Frontal cortex (tissue), 4 donors: Measurements from ENCODE around the gene ADGRL1. TPM values are rescaled to one million over a fixed set of nuclear protein-coding genes. Genes with fewer than 3 reads are reported as not detected.

Experiments used
- DNase-seq, 2 donors: peaks; one replicate each; pipeline ENCODE4 v3.0.0; 2012; ENCODE audit warnings: low spot score in 2 of 2
- FAIRE-seq: peaks from 2 replicates; lab custom pipeline; 2012; peaks lifted over from hg19 to GRCh38; lab: Jason Lieb, UNC
- total RNA-seq: library from RNA; depleted of rRNA; stranded (reverse); fragments of >200 nt; gene quantifications from one replicate; pipeline ENCODE4 v1.2.3, GENCODE V29; 2014
- donor health status: control.
- donor health status: control.
- donor health status: control.

Gene ADGRL1
- total RNA-seq, 1 donor from 2014 or later = 41.6 TPM

GRCh38 chr19:14119146-14119545, 86.8 kb downstream of the ADGRL1 start:
- FAIRE-seq = no peak

GRCh38 chr19:14118165-14119051, 87.6 kb downstream of the ADGRL1 start:
- FAIRE-seq (no peak), DNase-seq (peak in 1 of 2 donors; percentile 57)

More at GRCh38 chr19:14119146-14119545, 86.8 kb downstream of the ADGRL1 start:
- DNase-seq = no peak

GRCh38 chr19:14117668-14118164, 88.3 kb downstream of the ADGRL1 start, which contains the start of gene PRKACA:
TSS of gene PRKACA (minus strand) at chr19:14117762. CDS start at chr19:14117547, 215 bp downstream.
- DNase-seq = peak; percentile 99 to 100
- no peak for FAIRE-seq

- DNase-seq (no peak), FAIRE-seq (no peak)
Measured at GRCh38 chr19:14116918-14117578, 88.9 kb downstream of the ADGRL1 start.

- FAIRE-seq (no peak), DNase-seq (no peak)
Measured at GRCh38 chr19:14116525-14116917, 89.4 kb downstream of the ADGRL1 start.

GRCh38 chr19:14115756-14116155, 90.2 kb downstream of the ADGRL1 start:
- DNase-seq (no peak), FAIRE-seq (no peak)

- no peak for DNase-seq
- no peak for FAIRE-seq
Measured at GRCh38 chr19:14114854-14115253, 91.1 kb downstream of the ADGRL1 start.

GRCh38 chr19:14114439-14114838, 91.5 kb downstream of the ADGRL1 start:
- no peak for DNase-seq
- FAIRE-seq = no peak

GRCh38 chr19:14113762-14114414, 92.1 kb downstream of the ADGRL1 start:
- no peak for DNase-seq
- FAIRE-seq = no peak

GRCh38 chr19:14112809-14113385, 93.1 kb downstream of the ADGRL1 start:
- DNase-seq = no peak
- FAIRE-seq = no peak

- FAIRE-seq (no peak), DNase-seq (no peak)
Measured at GRCh38 chr19:14112051-14112808, 93.7 kb downstream of the ADGRL1 start.

- DNase-seq (no peak), FAIRE-seq (no peak)
Measured at GRCh38 chr19:14111486-14111885, 94.5 kb downstream of the ADGRL1 start.

GRCh38 chr19:14110650-14111049, 95.3 kb downstream of the ADGRL1 start:
- FAIRE-seq (no peak), DNase-seq (no peak)

GRCh38 chr19:14107581-14108461, 98.1 kb downstream of the ADGRL1 start:
- DNase-seq (no peak), FAIRE-seq (no peak)

GRCh38 chr19:14106840-14107239, 99.1 kb downstream of the ADGRL1 start:
- no peak for FAIRE-seq
- no peak for DNase-seq

- FAIRE-seq (no peak), DNase-seq (no peak)
Measured at GRCh38 chr19:14105680-14106079, 100.3 kb downstream of the ADGRL1 start.

GRCh38 chr19:14103310-14103709, 102.7 kb downstream of the ADGRL1 start:
- DNase-seq = no peak
- no peak for FAIRE-seq

- DNase-seq (no peak), FAIRE-seq (no peak)
Measured at GRCh38 chr19:14102756-14103155, 103.2 kb downstream of the ADGRL1 start.
